ENCODE measurements around the gene LRRC25. TPM values are rescaled to one million over a fixed set of nuclear protein-coding genes. Genes with fewer than 3 reads are reported as not detected.
"Not testable (repeated sequence)": the region's sequence is repeated elsewhere in the genome, so short reads cannot be mapped to it uniquely, and the experiment has no call there.

The LRRC25 gene
- total RNA-seq, 1 experiment from 2014 or later: not detected

DNA sequence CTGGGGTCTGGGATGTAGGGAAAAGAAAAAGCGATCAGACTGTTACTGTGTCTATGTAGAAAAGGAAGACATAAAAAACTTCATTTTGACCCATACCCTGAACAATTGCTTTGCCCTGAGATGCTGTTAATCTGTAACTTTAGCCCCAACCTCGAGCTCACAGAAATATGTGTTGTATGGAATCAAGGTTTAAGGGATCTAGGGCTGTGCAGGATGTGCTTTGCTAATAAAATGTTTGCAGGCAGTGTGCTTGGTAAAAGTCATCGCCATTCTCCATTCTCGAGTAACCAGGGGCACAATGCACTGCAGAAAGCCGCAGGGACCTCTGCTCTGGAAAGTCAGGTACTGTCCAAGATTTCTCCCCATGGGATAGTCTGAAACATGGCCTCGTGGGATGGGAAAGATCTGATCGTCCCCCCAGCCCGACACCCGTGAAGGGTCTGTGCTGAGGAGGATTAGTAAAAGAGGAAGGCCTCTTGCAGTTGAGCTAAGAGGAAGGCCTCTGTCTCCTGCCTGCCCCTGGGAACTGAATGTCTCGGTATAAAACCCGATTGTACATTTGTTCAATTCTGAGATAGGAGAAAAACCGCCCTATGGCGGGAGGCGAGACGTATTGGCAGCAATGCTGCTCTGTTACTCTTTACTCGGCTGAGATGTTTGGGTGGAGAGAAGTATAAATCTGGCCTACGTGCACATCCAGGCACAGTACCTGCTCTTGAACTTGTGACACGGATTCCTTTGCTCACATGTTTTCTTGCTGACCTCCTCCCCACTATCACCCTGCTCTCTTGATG lies 5.2 kb upstream of the LRRC25 start:
- H3K36me3 ChIP-seq (ENCODE audit: low read depth, low read length); POLR2A ChIA-PET (ENCODE audit: unreplicated experiment); H3K79me2 ChIP-seq (ENCODE audit: low read length); H2AFZ ChIP-seq (ENCODE audit: low read length); H3K27ac ChIP-seq (ENCODE audit: low read length); H3K4me1 ChIP-seq (ENCODE audit: insufficient read depth, low read length); CTCF ChIA-PET; H3K9me3 ChIP-seq (ENCODE audit: low read length); H3K9me2 ChIP-seq (replicated peaks; ENCODE audit: low read length); BruUV-seq (replicated peaks); ATAC-seq; DNase-seq; H3K4me3 ChIP-seq (ENCODE audit: low read length); H3K4me2 ChIP-seq (ENCODE audit: low read length); H3K27me3 ChIP-seq (ENCODE audit: low read length); intact Hi-C loops (cut with micrococcal nuclease); H3F3A ChIP-seq (ENCODE audit: low read length, unreplicated experiment); H3K9ac ChIP-seq (ENCODE audit: low read length); H4K20me1 ChIP-seq (ENCODE audit: low read length): not testable (repeated sequence)

DNA sequence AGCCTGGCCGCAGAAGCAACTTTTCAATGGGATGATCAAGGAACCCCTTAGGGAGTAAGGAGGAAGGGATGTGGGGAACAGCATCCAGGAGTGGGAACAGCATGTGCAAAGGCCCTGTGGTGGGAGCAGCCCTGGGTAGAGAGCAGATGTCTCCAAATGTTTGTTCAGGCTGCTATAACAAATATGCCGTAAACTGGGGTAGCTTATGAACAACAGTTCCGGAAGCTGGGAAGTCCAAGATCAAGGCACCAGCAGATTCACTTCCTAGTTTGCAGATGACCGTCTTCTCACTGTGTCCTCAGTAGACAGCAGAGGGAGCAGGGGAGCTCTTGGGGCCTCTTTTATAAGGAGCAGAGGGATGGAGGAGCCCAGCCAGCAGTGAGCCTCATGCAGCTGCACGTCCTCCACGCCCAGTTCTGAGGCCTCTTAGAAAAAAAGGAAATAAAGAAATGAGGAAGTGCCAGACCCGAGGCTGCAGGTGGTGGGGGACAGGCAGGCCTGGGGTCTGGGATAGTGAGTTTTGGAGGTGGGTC lies 4.2 kb upstream of the LRRC25 start:
- BruUV-seq (replicated peaks): no TSS peak
- peak; percentile 87 for ATAC-seq

DNA sequence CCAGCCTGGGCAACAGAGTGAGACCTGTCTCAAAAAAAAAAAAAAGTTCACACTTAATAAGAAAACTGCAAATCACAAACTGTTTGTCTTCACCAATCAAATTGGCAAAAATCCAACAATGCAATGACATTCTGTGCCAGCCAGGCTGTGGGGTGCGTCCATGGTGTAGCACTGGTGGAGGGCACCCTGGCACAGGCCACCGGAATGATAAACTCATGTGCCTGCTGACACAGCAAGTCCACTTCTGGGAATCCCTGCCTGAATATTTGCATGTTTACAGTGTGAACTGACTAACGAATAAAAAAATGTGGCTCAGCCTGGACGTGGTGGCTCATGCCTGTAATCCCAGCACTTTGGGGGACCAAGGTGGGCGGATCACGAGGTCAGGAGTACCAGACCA lies 1.6 kb upstream of the LRRC25 start:
- Histone ChIP-seq H3K9me2 (replicated peaks; ENCODE audit: low read length) (no peaks in the 10 kb centered on the region), H3K9ac (ENCODE audit: low read length) (no peak overlapping the region), H4K20me1 (ENCODE audit: low read length) (no peaks in the 10 kb centered on the region), H3K27me3 (ENCODE audit: low read length) (no peaks in the 10 kb centered on the region), H3K4me1 (ENCODE audit: insufficient read depth, low read length) (peaks cover 10% of the 10 kb centered on the region; the same call in 1 of the 2 replicates), H3K27ac (ENCODE audit: low read length) (no peak overlapping the region), H3K4me2 (ENCODE audit: low read length) (no peak overlapping the region), H3K79me2 (ENCODE audit: low read length) (no peaks in the 10 kb centered on the region), H3K9me3 (ENCODE audit: low read length) (no peaks in the 10 kb centered on the region), H2AFZ (ENCODE audit: low read length) (no peak overlapping the region), H3F3A (ENCODE audit: low read length, unreplicated experiment) (no peaks in the 10 kb centered on the region), H3K36me3 (ENCODE audit: low read depth, low read length) (no peaks in the 10 kb centered on the region), H3K4me3 (ENCODE audit: low read length) (no peak overlapping the region)
- no peak for TF ChIP-seq EZH2phosphoT487 (IDR thresholded peaks at IDR 0.05; ENCODE audit: borderline replicate concordance, low read length)
- no peak for TF ChIP-seq EZH2 (IDR thresholded peaks at IDR 0.05; ENCODE audit: low read length, unreplicated experiment)
- TF ChIP-seq, protein P1, sequence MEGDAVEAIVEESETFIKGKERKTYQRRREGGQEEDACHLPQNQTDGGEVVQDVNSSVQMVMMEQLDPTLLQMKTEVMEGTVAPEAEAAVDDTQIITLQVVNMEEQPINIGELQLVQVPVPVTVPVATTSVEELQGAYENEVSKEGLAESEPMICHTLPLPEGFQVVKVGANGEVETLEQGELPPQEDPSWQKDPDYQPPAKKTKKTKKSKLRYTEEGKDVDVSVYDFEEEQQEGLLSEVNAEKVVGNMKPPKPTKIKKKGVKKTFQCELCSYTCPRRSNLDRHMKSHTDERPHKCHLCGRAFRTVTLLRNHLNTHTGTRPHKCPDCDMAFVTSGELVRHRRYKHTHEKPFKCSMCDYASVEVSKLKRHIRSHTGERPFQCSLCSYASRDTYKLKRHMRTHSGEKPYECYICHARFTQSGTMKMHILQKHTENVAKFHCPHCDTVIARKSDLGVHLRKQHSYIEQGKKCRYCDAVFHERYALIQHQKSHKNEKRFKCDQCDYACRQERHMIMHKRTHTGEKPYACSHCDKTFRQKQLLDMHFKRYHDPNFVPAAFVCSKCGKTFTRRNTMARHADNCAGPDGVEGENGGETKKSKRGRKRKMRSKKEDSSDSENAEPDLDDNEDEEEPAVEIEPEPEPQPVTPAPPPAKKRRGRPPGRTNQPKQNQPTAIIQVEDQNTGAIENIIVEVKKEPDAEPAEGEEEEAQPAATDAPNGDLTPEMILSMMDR (conservative IDR thresholded peaks at IDR 0.05; ENCODE audit: low read depth, low read length): no peak
- POLR2A ChIA-PET (ENCODE audit: unreplicated experiment): no interaction called here
- no TSS peak for BruUV-seq (replicated peaks)
- ATAC-seq: peak; percentile 43; the same call in 1 of the 2 replicates
- intact Hi-C loops (cut with micrococcal nuclease): no loop called here
- DNase-seq: peak; percentile 50
- CTCF ChIA-PET: no interaction called here

More for the DNA sequence above, 4.2 kb upstream of the LRRC25 start:
- Histone ChIP-seq H3K4me3 (ENCODE audit: low read length) (no peak overlapping the region), H3K27ac (ENCODE audit: low read length) (no peak overlapping the region), H3K9me2 (replicated peaks; ENCODE audit: low read length) (no peaks in the 10 kb centered on the region), H3K79me2 (ENCODE audit: low read length) (no peaks in the 10 kb centered on the region), H3K9ac (ENCODE audit: low read length) (no peak overlapping the region), H4K20me1 (ENCODE audit: low read length) (no peaks in the 10 kb centered on the region), H3K27me3 (ENCODE audit: low read length) (no peaks in the 10 kb centered on the region), H3F3A (ENCODE audit: low read length, unreplicated experiment) (no peaks in the 10 kb centered on the region), H2AFZ (ENCODE audit: low read length) (no peak overlapping the region), H3K4me1 (ENCODE audit: insufficient read depth, low read length) (peaks cover 10% of the 10 kb centered on the region; the same call in 1 of the 2 replicates), H3K36me3 (ENCODE audit: low read depth, low read length) (no peaks in the 10 kb centered on the region), H3K9me3 (ENCODE audit: low read length) (no peaks in the 10 kb centered on the region), H3K4me2 (ENCODE audit: low read length) (no peak overlapping the region)
- ChIA-PET CTCF (interaction anchor here (0.5 kb wide), 1 partner anchor 486 kb away, joined by 5 read pairs; no protein-coding TSS in a partner anchor), POLR2A (ENCODE audit: unreplicated experiment) (interaction anchor here (0.5 kb wide), 1 partner anchor 122 kb away, joined by 5 read pairs; no protein-coding TSS in a partner anchor)
- intact Hi-C loops (cut with micrococcal nuclease): no loop called here
- peak; percentile 62 for DNase-seq
- no peak for TF ChIP-seq EZH2phosphoT487 (IDR thresholded peaks at IDR 0.05; ENCODE audit: borderline replicate concordance, low read length)
- TF ChIP-seq, protein P1 (conservative IDR thresholded peaks at IDR 0.05; ENCODE audit: low read depth, low read length): peak; percentile 48
